B cell (primary cell): Measurements from ENCODE around the gene IPCEF1. TPM values are rescaled to one million over a fixed set of nuclear protein-coding genes. Genes with fewer than 3 reads are reported as not detected.
"Not testable (repeated sequence)": the region's sequence is repeated elsewhere in the genome, so short reads cannot be mapped to it uniquely, and the experiment has no call there.

Experiments
- ATAC-seq: fragments of 200-7000 bp; cut with Tn5 transposase; one replicate; pipeline ENCODE4 v1.10.0; 2021; ENCODE audit warnings: low read depth, mild to moderate bottlenecking, moderate number of reproducible peaks, moderate library complexity
- CTCF ChIA-PET: fragments of 350-600 bp; sonication (Branson Sonifier 250); formaldehyde crosslinking; loops from one replicate; lab custom pipeline; 2021; ENCODE audit warnings: antibody characterized with exemption, inconsistent platforms; lab: Charles Lee
- POLR2A ChIA-PET: fragments of 350-600 bp; sonication (Branson Sonifier 250); formaldehyde crosslinking; loops from one replicate; lab custom pipeline; 2021; ENCODE audit warnings: antibody characterized with exemption; lab: Charles Lee
- DNase-seq: peaks from one replicate; pipeline ENCODE4 v3.0.0; 2013
- H2AFZ ChIP-seq: 2 replicates; pipeline ENCODE4 v1.6.1; 2012; ENCODE audit warnings: mild to moderate bottlenecking, low read depth, low read length; ENCODE audit not compliant: insufficient read depth, poor library complexity, severe bottlenecking
- H3K27ac ChIP-seq, 2 donors: 1 replicate in 1 of 2; 2 replicates in 1 of 2; pipeline ENCODE4 v1.5.1; 2012 to 2013; ENCODE audit warnings: low read length in 2 of 2, mild to moderate bottlenecking in 2 of 2, moderate library complexity in 1 of 2
- H3K27me3 ChIP-seq, 4 experiments: fragments of 200-600 bp in 1 of 4; sonication (generic) in 1 of 4; replicated peaks in 1 of 4; 1 replicate in 2 of 4; 2 replicates in 2 of 4; pipeline versions ENCODE4 v1.6.1 to v1.7.0; 2013 to 2016; ENCODE audit warnings: low read length in 3 of 4, mild to moderate bottlenecking in 2 of 4, mixed read lengths in 1 of 4, moderate library complexity in 1 of 4; ENCODE audit not compliant: insufficient read depth in 4 of 4, control insufficient read depth in 3 of 4; ENCODE audit errors: control extremely low read depth in 1 of 4
- H3K36me3 ChIP-seq, 2 experiments: replicated peaks in 1 of 2; 1 replicate in 1 of 2; 2 replicates in 1 of 2; pipeline versions ENCODE4 v1.6.1 to v1.7.1; 2013; ENCODE audit warnings: low read length in 1 of 2; ENCODE audit not compliant: insufficient read depth in 2 of 2, control insufficient read depth in 1 of 2; ENCODE audit errors: control extremely low read depth in 1 of 2, extremely low read depth in 1 of 2
- H3K4me1 ChIP-seq, 2 donors: fragments of 200-600 bp in 1 of 2; sonication (generic) in 1 of 2; 1 replicate in 1 of 2; 2 replicates in 1 of 2; pipeline versions ENCODE4 v1.5.1 to v1.6.1; 2013 to 2017; ENCODE audit warnings: low read length in 2 of 2; ENCODE audit not compliant: control insufficient read depth in 2 of 2, insufficient read depth in 2 of 2
- H3K4me2 ChIP-seq: replicated peaks from 2 replicates; pipeline ENCODE3; 2012; ENCODE audit warnings: mild to moderate bottlenecking, low read depth, low read length; ENCODE audit not compliant: poor library complexity, severe bottlenecking
- H3K4me3 ChIP-seq, 5 experiments: fragments of 200-600 bp in 1 of 5; sonication (generic) in 1 of 5; 1 replicate in 3 of 5; 2 replicates in 2 of 5; pipeline versions ENCODE4 v1.5.1 to v1.7.0; 2011 to 2016; ENCODE audit warnings: low read length in 4 of 5, mild to moderate bottlenecking in 4 of 5, low read depth in 2 of 5, control low read depth in 1 of 5, moderate library complexity in 1 of 5; ENCODE audit not compliant: insufficient read depth in 1 of 5; ENCODE audit errors: control extremely low read depth in 1 of 5, extremely low read depth in 1 of 5
- H3K79me2 ChIP-seq: fragments of 200-600 bp; sonication (generic); one replicate; pipeline ENCODE4 v1.6.0; 2016; ENCODE audit warnings: low read length; ENCODE audit not compliant: control insufficient read depth, insufficient read depth
- H3K9ac ChIP-seq: fragments of 200-600 bp; sonication (generic); 2 replicates; pipeline ENCODE4 v1.6.1; 2017; ENCODE audit warnings: mild to moderate bottlenecking, low read length, moderate library complexity
- H3K9me3 ChIP-seq, 3 donors: one replicate each; pipeline versions ENCODE4 v1.6.1 to v1.7.1; 2013; ENCODE audit warnings: low read length in 2 of 3; ENCODE audit not compliant: control insufficient read depth in 2 of 3, insufficient read depth in 1 of 3; ENCODE audit errors: control extremely low read depth in 1 of 3
- H4K20me1 ChIP-seq: 2 replicates; pipeline ENCODE4 v1.6.0; 2012; ENCODE audit warnings: mild to moderate bottlenecking, low read length; ENCODE audit not compliant: insufficient read depth, control insufficient read depth, poor library complexity, severe bottlenecking
- H3K27ac Mint-ChIP-seq: one replicate; pipeline ENCODE4 v1.8.0; 2021; ENCODE audit warnings: mixed read lengths
- H3K27me3 Mint-ChIP-seq: one replicate; pipeline ENCODE4 v1.8.0; 2021; ENCODE audit warnings: mixed read lengths
- H3K4me1 Mint-ChIP-seq: one replicate; pipeline ENCODE4 v1.8.0; 2021; ENCODE audit warnings: mixed read lengths
- H3K4me3 Mint-ChIP-seq: one replicate; pipeline ENCODE4 v1.8.0; 2021; ENCODE audit warnings: mixed read lengths
- H3K9me3 Mint-ChIP-seq: one replicate; pipeline ENCODE4 v1.8.0; 2022; ENCODE audit warnings: mixed read lengths; ENCODE audit not compliant: insufficient read depth
- EZH2 ChIP-seq: IDR thresholded peaks from 2 replicates; pipeline ENCODE4 v1.6.1; 2012; ENCODE audit warnings: borderline replicate concordance, low read depth, mild to moderate bottlenecking, moderate library complexity, low read length; ENCODE audit not compliant: insufficient read depth, poor library complexity, severe bottlenecking
- WGBS: methylation state at CpG from one replicate; pipeline ENCODE4 v1.1.5; 2013; ENCODE audit warnings: missing lambda C conversion rate; ENCODE audit not compliant: insufficient coverage; 5-methylcytosine and 5-hydroxymethylcytosine counted together
- intact Hi-C: fragments of 100-400 bp; cut with micrococcal nuclease; formaldehyde crosslinking; loops from one replicate; pipeline ENCODE4 v1.10.0; 2022
- polyA plus RNA-seq: library from polyadenylated mRNA; depleted of rRNA; stranded (reverse); fragments of >200 nt; gene quantifications from 2 replicates; pipeline ENCODE4 v1.2.3, GENCODE V29; 2012
- total RNA-seq, 2 donors: library from RNA; stranded (reverse); fragments of 120-200 nt in 1 of 2; gene quantifications; 1 replicate in 1 of 2; 2 replicates in 1 of 2; pipeline versions ENCODE4 v1.2.3 to v1.2.4, GENCODE V29; 2013 to 2022
- TF ChIP-seq, protein P1 (sequence below): fragments of 200-600 bp; IDR thresholded peaks from one replicate; pipeline ENCODE4 v1.8.0; 2022; ENCODE audit warnings: antibody characterized with exemption, mild to moderate bottlenecking

IPCEF1 gene
- total and polyA plus RNA-seq, 2 donors (not counting 1 experiment from before 2014, with no cell fraction given), result 0.22 to 0.94 TPM

DNA sequence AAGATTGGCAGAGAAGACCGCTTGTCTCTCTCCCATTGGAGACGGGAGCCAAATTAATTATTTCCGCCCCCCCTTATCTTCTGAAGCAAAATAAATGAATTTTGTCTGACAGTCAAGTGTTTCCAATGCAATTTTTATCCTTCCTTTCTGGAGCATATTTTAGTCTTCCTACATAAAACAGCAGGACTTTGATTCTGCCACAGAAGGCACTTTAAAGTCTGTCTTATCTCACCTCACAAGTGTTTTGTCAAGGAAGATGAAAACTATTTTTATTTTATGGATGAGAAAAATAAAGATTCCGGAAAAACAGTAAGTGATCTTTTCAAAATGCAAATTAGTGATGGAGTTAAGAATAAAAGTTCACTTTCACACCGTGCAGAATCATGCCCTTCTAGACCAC is 177.2 kb downstream of the IPCEF1 start:
- Histone ChIP-seq H3K36me3 (no peaks in the 10 kb centered on the region), H3K4me1 (no peaks in the 10 kb centered on the region), H3K9me3 (no peaks in the 10 kb centered on the region), H4K20me1 (no peaks in the 10 kb centered on the region), H3K9ac (no peak overlapping the region), H3K4me2 (no peak overlapping the region), H3K79me2 (no peaks in the 10 kb centered on the region), H3K4me3 (no peak overlapping the region), H3K27me3 (no peaks in the 10 kb centered on the region), H2AFZ (no peak overlapping the region), H3K27ac (no peak overlapping the region)
- Mint-ChIP-seq H3K27me3 (no peaks in the 10 kb centered on the region), H3K9me3 (no peaks in the 10 kb centered on the region), H3K4me1 (no peaks in the 10 kb centered on the region), H3K4me3 (no peak overlapping the region), H3K27ac (no peak overlapping the region)
- TF ChIP-seq, protein P1, sequence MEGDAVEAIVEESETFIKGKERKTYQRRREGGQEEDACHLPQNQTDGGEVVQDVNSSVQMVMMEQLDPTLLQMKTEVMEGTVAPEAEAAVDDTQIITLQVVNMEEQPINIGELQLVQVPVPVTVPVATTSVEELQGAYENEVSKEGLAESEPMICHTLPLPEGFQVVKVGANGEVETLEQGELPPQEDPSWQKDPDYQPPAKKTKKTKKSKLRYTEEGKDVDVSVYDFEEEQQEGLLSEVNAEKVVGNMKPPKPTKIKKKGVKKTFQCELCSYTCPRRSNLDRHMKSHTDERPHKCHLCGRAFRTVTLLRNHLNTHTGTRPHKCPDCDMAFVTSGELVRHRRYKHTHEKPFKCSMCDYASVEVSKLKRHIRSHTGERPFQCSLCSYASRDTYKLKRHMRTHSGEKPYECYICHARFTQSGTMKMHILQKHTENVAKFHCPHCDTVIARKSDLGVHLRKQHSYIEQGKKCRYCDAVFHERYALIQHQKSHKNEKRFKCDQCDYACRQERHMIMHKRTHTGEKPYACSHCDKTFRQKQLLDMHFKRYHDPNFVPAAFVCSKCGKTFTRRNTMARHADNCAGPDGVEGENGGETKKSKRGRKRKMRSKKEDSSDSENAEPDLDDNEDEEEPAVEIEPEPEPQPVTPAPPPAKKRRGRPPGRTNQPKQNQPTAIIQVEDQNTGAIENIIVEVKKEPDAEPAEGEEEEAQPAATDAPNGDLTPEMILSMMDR, result no peak
- no peak for TF ChIP-seq EZH2
- no CpG with 5 or more reads among the region's 5 CpGs for WGBS
- ATAC-seq, result no peak
- POLR2A ChIA-PET, result no interaction called here
- intact Hi-C loops, result no loop called here
- CTCF ChIA-PET, result no interaction called here
- DNase-seq, result no peak

DNA sequence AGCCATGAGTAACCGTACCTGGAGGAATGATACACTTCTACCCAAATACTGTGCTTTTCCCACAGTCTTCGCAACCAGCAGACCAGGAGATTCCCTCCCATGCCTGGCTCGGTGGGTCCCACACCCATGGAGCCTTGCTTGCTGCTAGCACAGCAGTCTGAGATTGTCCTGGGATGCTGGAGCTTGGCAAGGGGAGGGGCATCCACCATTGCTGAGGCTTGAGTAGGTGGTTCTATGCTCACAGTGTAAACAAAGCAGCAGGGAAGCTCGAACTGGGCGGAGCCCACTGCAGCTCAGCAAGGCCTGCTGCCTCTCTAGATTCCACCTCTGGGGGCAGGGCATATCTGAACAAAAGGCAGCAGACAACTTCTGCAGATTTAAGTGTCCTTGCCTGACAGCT is 184.2 kb downstream of the IPCEF1 start:
- intact Hi-C loops, H3K27ac ChIP-seq, H3K9me3 Mint-ChIP-seq, ATAC-seq, POLR2A ChIA-PET, H3K4me3 Mint-ChIP-seq, H3K4me1 ChIP-seq, H4K20me1 ChIP-seq, H3K9me3 ChIP-seq, H3K4me1 Mint-ChIP-seq, H3K27me3 Mint-ChIP-seq, H3K4me3 ChIP-seq, H2AFZ ChIP-seq, H3K36me3 ChIP-seq, H3K27me3 ChIP-seq, H3K9ac ChIP-seq, DNase-seq, H3K79me2 ChIP-seq, H3K27ac Mint-ChIP-seq, H3K4me2 ChIP-seq: not testable (repeated sequence)
- CTCF ChIA-PET, result interaction anchor here (1.5 to 1.6 kb wide), 2 partner anchors 12 to 18 kb away, joined by 6 to 8 read pairs; no protein-coding TSS in a partner anchor
- WGBS, result 94% methylated on average over 5 of the region's 5 CpGs
